Bronchial epithelial cell (primary cell): Measurements from ENCODE around the gene HCFC1. TPM values are rescaled to one million over a fixed set of nuclear protein-coding genes. Genes with fewer than 3 reads are reported as not detected.

ENCODE experiments used
- DNase-seq: peaks from one replicate; pipeline ENCODE4 v3.0.0-alpha.2; 2010; ENCODE audit warnings: low read depth
- FAIRE-seq: peaks from 2 replicates; lab custom pipeline; 2011; peaks lifted over from hg19 to GRCh38; lab: Jason Lieb, UNC
- H3K27me3 ChIP-seq: 2 replicates; pipeline ENCODE4 v1.5.1; 2011; ENCODE audit warnings: low read length; ENCODE audit not compliant: control insufficient read depth, insufficient read depth
- H3K36me3 ChIP-seq: 2 replicates; pipeline ENCODE4 v1.5.1; 2011; ENCODE audit warnings: low read length; ENCODE audit not compliant: control insufficient read depth, insufficient read depth
- H3K4me3 ChIP-seq: 2 replicates; pipeline ENCODE4 v1.5.1; 2011; ENCODE audit warnings: mild to moderate bottlenecking, low read depth, low read length, control low read depth
- total RNA-seq: library from RNA; depleted of rRNA; stranded (reverse); fragments of >200 nt; gene quantifications from 2 replicates; pipeline ENCODE4 v1.2.1, GENCODE V29; 2014
- TF ChIP-seq, protein P1 (sequence below): IDR thresholded peaks from 2 replicates; pipeline ENCODE4 v1.5.1; 2011; ENCODE audit warnings: mild to moderate bottlenecking, moderate library complexity, low read length, control low read depth, inconsistent platforms; ENCODE audit not compliant: insufficient read depth, severe bottlenecking

Gene HCFC1
- total RNA-seq, 1 donor from 2014 or later = 5.5 TPM

DNA sequence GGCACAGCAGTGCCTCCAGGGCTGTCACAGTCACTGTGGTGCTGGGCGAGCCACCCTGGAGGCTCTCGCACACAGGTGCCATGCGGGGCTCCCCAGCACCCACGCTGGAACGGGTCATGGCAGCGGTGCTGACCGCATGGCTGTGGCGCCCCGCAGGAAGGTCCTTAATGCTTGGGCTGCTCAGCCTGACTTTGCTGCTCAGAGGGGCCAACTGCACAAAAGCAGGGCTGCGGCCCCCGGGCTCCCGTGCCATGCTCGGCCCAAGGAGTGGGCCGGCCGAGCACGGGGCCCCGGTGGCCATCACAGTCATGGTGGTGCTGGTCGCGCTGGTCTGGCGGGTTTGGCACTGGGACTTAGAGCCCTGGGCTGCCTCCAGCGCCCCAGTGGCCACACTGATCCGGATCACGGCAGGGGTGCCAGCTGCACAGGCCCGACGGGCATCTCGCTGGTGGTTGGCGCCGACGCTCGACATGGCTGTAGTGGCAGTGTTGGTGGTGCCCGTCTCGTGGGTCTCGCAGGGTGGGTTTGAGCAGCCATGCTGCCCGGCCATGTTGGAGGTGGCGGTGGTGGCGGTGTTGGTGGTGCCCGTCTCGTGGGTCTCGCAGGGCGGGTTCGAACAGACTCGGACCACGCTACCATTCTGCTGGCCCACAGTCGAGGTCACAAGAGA, 16.9 kb downstream of the HCFC1 start:
- FAIRE-seq = no peak
- H3K4me3 ChIP-seq = no peak overlapping the region
- no peaks in the 10 kb centered on the region for H3K27me3 ChIP-seq
- TF ChIP-seq, protein P1, sequence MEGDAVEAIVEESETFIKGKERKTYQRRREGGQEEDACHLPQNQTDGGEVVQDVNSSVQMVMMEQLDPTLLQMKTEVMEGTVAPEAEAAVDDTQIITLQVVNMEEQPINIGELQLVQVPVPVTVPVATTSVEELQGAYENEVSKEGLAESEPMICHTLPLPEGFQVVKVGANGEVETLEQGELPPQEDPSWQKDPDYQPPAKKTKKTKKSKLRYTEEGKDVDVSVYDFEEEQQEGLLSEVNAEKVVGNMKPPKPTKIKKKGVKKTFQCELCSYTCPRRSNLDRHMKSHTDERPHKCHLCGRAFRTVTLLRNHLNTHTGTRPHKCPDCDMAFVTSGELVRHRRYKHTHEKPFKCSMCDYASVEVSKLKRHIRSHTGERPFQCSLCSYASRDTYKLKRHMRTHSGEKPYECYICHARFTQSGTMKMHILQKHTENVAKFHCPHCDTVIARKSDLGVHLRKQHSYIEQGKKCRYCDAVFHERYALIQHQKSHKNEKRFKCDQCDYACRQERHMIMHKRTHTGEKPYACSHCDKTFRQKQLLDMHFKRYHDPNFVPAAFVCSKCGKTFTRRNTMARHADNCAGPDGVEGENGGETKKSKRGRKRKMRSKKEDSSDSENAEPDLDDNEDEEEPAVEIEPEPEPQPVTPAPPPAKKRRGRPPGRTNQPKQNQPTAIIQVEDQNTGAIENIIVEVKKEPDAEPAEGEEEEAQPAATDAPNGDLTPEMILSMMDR = no peak
- DNase-seq = no peak
- peaks cover 25% of the 10 kb centered on the region for H3K36me3 ChIP-seq

DNA sequence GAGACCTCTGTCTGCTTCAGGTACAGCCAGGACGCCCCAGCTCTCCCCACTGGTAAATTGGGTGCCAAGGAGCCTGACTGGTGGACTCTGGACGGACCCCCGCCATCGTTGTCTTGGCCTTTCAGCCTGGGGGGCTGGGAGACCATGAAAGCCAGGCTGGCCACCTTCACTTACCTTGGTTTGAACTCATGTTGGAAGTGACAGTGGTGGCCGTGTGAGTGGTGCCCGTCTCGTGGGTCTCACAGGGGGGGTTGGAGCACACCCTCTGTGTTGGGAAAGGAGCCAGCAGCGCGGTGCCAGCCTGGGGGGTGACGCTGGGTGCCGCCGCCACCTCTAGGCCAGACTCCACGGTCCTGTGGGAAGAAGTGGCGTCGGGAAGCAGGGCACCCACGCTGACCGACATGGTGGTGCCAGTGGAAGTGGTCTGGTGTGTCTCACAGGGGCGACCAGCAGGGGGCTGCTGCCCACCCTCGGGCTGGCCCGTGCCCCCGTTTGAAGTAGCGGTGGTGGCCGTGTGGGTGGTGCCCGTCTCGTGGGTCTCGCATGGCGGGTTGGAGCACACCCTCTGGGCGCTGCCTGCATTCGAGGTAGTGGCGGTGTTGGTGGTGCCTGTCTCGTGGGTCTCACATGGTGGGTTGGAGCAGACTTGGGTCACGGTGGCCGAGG, 17.6 kb downstream of the HCFC1 start:
- Histone ChIP-seq H3K36me3 (peaks cover 27% of the 10 kb centered on the region), H3K4me3 (no peak overlapping the region), H3K27me3 (no peaks in the 10 kb centered on the region)
- DNase-seq (no peak), FAIRE-seq (no peak)
- TF ChIP-seq, protein P1 = no peak

DNA sequence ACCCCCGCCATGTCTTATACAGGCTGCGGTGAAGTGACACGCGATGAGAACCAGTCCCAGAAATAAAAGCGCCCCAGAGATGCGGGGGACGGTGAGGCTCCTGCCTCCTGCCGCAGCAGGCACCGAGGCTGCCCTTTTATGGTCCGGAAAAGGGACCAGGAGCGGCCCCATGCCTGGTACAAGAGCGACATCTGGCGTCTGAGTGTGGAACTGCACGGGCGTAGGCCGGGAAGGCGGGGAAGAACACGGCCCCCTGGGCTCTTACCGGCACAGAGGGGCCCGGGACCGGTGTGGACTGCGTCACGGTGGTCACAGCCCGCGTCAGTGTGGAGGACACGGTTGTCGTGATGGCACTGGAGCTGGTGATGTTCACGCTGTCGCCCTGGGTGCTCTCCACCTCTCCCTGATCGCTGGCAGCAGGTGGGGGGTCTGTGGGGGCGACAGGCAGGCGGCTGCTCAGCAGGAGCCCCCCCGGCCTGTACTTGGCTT, 18.2 kb downstream of the HCFC1 start:
- TF ChIP-seq, protein P1 = peak; percentile 88
- Histone ChIP-seq H3K4me3 (no peak overlapping the region), H3K27me3 (no peaks in the 10 kb centered on the region), H3K36me3 (peaks cover 27% of the 10 kb centered on the region)
- no peak for FAIRE-seq
- peak; percentile 15 for DNase-seq

DNA sequence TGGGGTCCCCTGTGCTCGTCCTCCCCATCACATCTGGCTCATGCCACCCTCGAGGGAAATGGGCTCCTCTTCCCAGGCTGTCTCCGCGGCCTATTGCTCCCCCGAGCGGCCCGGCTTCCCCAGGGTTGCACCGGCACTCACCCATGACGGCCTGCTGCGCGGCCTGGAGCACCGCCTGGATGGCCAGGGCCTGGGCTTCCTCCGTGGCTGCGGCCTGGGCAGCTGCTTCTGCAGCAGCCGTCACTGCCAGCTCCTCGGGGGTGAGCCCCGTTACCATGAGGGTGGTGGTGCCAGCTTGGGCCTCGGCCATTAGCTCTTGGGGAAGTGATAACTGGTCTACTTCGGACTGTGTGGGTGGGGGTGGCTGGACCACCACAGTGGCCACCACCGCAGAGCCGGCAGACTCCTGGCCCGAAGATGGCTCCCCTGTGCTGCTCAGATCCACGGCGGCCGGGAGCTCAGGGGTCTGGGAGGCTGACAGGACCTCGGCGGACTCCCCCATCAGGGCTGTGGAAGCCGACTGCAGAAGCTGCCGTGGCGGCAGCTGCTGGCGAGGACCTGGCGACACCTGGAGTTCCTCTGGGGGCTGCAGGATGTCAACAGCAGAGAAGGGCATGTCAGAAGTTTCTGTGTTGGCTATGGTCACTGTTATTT, 19.1 kb downstream of the HCFC1 start:
- TF ChIP-seq, protein P1 = no peak
- H3K36me3 ChIP-seq = peaks cover 23% of the 10 kb centered on the region
- no peaks in the 10 kb centered on the region for H3K27me3 ChIP-seq
- no peak overlapping the region for H3K4me3 ChIP-seq
- DNase-seq (no peak), FAIRE-seq (no peak)

DNA sequence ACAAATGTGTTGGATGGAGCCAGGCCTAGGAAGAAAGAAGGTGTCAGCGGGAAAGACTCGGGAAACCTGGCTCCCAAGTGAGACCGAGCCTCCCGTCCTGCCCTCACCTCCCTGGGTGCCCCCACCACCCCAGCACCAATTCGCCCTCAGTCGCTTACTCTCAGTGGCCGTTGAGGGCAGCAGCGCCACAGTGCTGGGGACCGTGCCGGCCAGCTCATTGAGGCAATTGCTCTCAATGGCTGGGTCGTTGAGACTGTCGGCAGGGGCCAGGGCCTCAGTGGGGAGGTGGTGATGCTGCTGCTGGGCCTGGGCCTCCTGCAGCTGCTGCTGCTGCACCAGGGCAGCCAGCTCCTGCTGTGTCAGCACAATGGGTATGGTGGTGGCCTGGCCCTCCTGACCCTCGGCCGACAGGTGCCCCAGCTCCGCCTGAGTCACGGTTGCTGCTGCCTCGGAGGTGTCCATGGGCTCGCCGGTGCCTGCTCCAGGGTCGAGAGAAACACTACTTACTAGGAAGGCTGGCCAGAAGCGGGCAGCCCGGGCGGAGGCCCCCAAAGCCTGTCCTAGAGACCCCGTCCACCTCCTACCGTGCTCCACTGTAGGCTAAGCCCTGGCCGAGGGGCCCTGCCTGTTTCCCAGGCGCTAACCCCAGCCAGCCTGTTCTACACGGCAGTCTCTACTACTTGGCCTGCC, 19.8 kb downstream of the HCFC1 start:
- peaks cover 21% of the 10 kb centered on the region for H3K36me3 ChIP-seq
- H3K27me3 ChIP-seq = no peaks in the 10 kb centered on the region
- H3K4me3 ChIP-seq = no peak overlapping the region
- TF ChIP-seq, protein P1 = no peak
- DNase-seq (no peak), FAIRE-seq (no peak)
